Heart right ventricle (tissue), 16 donors: ENCODE measurements around the gene COL5A1. TPM values are rescaled to one million over a fixed set of nuclear protein-coding genes. Genes with fewer than 3 reads are reported as not detected.

ENCODE experiments used
- ATAC-seq, 8 donors: fragments of 200-7000 bp; cut with Tn5 transposase; one replicate each; pipeline ENCODE4 v1.9.1; 2020; ENCODE audit warnings: mild to moderate bottlenecking in 8 of 8, moderate library complexity in 8 of 8, moderate number of reproducible peaks in 1 of 8
- DNase-seq, 2 donors: peaks; one replicate each; pipeline ENCODE4 v3.0.0-alpha.2; 2020
- H3K27ac ChIP-seq, 10 donors: fragments of 200-600 bp; sonication (generic) in 2 of 10; one replicate each; pipeline versions ENCODE4 v1.5.0 to v1.8.0; 2020 to 2022; ENCODE audit warnings: mild to moderate bottlenecking in 3 of 10
- H3K27me3 ChIP-seq, 7 donors: fragments of 200-600 bp; one replicate each; pipeline ENCODE4 v1.8.0; 2021 to 2022; ENCODE audit warnings: mild to moderate bottlenecking in 2 of 7
- H3K36me3 ChIP-seq, 9 donors: fragments of 200-600 bp; sonication (generic) in 1 of 9; one replicate each; pipeline versions ENCODE4 v1.5.0 to v1.8.0; 2020 to 2022; ENCODE audit warnings: mild to moderate bottlenecking in 2 of 9
- H3K4me1 ChIP-seq, 9 donors: fragments of 200-600 bp; sonication (generic) in 1 of 9; one replicate each; pipeline versions ENCODE4 v1.5.0 to v1.8.0; 2020 to 2022; ENCODE audit warnings: mild to moderate bottlenecking in 4 of 9
- H3K4me3 ChIP-seq, 10 donors: fragments of 200-600 bp; sonication (generic) in 2 of 10; one replicate each; pipeline versions ENCODE4 v1.5.0 to v1.8.0; 2020 to 2022; ENCODE audit warnings: mild to moderate bottlenecking in 7 of 10, moderate library complexity in 2 of 10
- H3K9me3 ChIP-seq, 11 donors: fragments of 200-600 bp in 10 of 11; sonication (generic) in 2 of 11; one replicate each; pipeline versions ENCODE4 v1.5.0 to v1.8.0; 2013 to 2022; ENCODE audit warnings: mild to moderate bottlenecking in 2 of 11, control low read depth in 1 of 11, moderate library complexity in 1 of 11
- WGBS, 2 donors: extraction: QIAGEN DNeasy Blood & Tissue Kit; methylation state at CpG; one replicate each; pipeline ENCODE4 v1.1.7; 2013; ENCODE audit warnings: inconsistent platforms in 1 of 2; 5-methylcytosine and 5-hydroxymethylcytosine counted together
- intact Hi-C, 10 donors: fragments of 100-400 bp; cut with DNase I; formaldehyde crosslinking; loops; one replicate each; pipeline versions ENCODE4 v1.11.1 to v1.14.2; 2022
- polyA plus RNA-seq, 2 donors: library from polyadenylated mRNA; stranded (reverse); fragments of 200-250 nt; gene quantifications; one replicate each; pipeline ENCODE4 v1.2.3, GENCODE V29; 2013
- total RNA-seq, 10 donors: library from RNA; stranded (reverse); fragmentation: NEBNext Ultra II Directional in 3 of 10; extraction: Animal tissue kit (Norgen Biotek cat#: 25700) in 3 of 10; gene quantifications; one replicate each; pipeline versions ENCODE4 v1.2.1 to v1.2.4, GENCODE V29; 2021 to 2023
- TF ChIP-seq, protein P1 (sequence below), 9 donors: fragments of 200-600 bp; sonication (generic) in 2 of 9; IDR thresholded peaks; one replicate each; pipeline versions ENCODE4 v1.5.0 to v1.8.0; 2021 to 2022; ENCODE audit warnings: antibody characterized with exemption in 9 of 9, mild to moderate bottlenecking in 5 of 9, moderate library complexity in 1 of 9
- donor health status: Arrhythmogenic right ventricular cardiomyopathy.
- donor health status: ischemic (EF 13 %, LVEDD 7.1; RV severe dilation, severe dysfunction).
- donor health status: healthy with polysubstance abuse.
- donor health status: DM: no; HTN: yes; CAD: no.
- donor health status: DM: no; HTN: no; CAD: no.
- donor health status: ischemic (EF 25% LVEDD 6.9; RV normal size, moderate dysfunction).
- donor health status: ischemic (EF 25% LVEDD 5.7; RV mildly dilated, moderate dysfunction).
- donor health status: healthy.
- donor health status: DM: yes; HTN: yes; CAD: no.
- donor health status: Ischemic cardiomyopathy.
- donor health status: ischemic (EF 35%, LVEDD 5.7; RV mildly dilated, moderate dysfunction).
- donor health status: nonischemic (EF 11% LVEDD 7.7; RV severe dilation, severe dysfunction).
- donor health status: DM: yes; HTN: yes; CAD: no.
- donor health status: PGD.
- donor health status: ischemic (EF 29% LVEDD 5.4; RV normal size, mild dysfunction).
- donor health status: nonischemic (EF 23%, LVEDD 6.1; RV moderate dilation, normal function).

Gene COL5A1
- total and polyA plus RNA-seq, 12 donors, result 8.1 to 60.0 (median 13.3) TPM

DNA sequence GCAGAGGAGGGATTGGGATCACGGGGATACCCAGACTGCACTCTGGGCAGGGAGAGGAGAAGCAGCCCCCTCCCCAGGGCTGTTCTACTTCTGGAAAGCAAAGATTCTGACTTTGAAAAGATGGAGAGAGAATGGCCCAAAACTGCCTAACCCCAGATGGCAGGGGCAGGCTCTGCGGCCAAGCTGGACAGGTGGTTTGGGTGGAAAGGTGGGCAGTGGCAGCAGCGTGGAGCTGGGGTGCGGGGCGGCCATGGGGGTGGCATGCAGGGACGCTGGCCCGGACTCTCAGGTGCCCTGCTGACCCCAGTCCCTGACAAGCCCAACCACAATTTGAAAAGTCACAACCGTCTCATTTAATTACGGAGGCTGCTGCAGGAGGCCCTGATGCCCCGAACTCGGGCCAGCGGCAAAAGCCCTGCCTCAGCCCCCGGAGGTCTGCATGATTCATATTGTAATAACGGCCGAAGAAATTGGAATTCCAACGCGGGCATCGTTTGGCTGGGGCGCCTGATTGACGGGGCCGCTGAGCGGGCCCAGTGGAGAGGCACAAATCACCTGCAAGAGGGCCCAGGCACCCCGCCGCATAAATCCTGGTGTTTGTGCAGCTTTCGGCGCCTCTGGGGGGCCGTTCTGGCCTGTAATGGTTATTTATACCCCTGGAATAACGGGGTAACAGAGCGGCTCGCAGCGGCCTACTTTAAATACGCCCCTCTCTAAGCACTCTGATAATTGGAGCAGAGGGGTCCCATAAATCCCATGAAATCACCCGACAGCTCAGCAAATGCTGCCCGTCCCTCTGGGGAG, 197.2 kb downstream of the COL5A1 start:
- Histone ChIP-seq H3K36me3 (peaks cover 0 to 63% (median 0%) of the 10 kb centered on the region in 9 donors), H3K4me3 (no peak overlapping the region), H3K9me3 (no peaks in the 10 kb centered on the region), H3K4me1 (peaks cover 0 to 3% (median 0%) of the 10 kb centered on the region in 9 donors), H3K27ac (no peak overlapping the region), H3K27me3 (no peaks in the 10 kb centered on the region)
- DNase-seq (no peak), ATAC-seq (no peak)
- intact Hi-C loops, result no loop called here
- TF ChIP-seq, protein P1, sequence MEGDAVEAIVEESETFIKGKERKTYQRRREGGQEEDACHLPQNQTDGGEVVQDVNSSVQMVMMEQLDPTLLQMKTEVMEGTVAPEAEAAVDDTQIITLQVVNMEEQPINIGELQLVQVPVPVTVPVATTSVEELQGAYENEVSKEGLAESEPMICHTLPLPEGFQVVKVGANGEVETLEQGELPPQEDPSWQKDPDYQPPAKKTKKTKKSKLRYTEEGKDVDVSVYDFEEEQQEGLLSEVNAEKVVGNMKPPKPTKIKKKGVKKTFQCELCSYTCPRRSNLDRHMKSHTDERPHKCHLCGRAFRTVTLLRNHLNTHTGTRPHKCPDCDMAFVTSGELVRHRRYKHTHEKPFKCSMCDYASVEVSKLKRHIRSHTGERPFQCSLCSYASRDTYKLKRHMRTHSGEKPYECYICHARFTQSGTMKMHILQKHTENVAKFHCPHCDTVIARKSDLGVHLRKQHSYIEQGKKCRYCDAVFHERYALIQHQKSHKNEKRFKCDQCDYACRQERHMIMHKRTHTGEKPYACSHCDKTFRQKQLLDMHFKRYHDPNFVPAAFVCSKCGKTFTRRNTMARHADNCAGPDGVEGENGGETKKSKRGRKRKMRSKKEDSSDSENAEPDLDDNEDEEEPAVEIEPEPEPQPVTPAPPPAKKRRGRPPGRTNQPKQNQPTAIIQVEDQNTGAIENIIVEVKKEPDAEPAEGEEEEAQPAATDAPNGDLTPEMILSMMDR (IDR thresholded peaks at IDR 0.05), result no peak
- WGBS, 2 donors, result 86 to 90% methylated on average over 34 of the region's 34 CpGs

DNA sequence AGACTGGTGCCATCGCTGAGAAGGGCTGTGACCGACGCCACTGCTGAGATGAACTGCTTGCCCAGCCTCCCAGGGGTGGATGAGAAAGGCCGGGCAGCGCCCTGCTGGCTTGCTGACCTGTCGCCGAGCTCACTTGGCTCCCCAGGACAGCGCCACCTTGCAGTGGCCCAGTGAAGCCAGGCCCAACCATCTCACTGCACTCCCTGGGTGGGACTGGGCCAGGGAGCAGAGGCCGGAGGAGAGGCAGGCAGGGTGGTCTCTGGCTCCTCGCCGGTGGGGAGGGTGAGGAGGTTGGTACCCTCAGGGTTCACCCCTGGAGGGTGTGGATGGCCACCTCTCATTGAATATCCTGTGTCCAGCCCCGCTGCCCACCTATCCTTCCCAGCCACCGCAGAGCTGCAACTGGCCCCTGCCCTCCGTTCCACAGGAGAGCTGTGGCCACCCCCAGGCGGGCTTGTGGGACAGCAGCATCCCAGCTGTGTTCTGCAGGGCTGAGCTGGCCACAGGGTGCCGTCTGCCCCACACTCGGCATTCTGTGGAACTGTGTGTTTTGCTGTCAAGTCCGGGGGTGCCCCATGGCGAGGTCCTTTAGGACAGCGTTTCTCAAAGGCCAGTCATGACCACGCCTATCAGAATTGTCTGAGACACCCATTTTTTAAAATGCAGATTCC, 198.0 kb downstream of the COL5A1 start:
- 94 to 95% methylated on average over 21 of the region's 21 CpGs for WGBS, 2 donors
- Histone ChIP-seq H3K27me3 (no peaks in the 10 kb centered on the region), H3K4me3 (no peak overlapping the region), H3K4me1 (peaks cover 0 to 3% (median 0%) of the 10 kb centered on the region in 9 donors), H3K27ac (no peak overlapping the region), H3K9me3 (no peaks in the 10 kb centered on the region), H3K36me3 (peaks cover 0 to 69% (median 0%) of the 10 kb centered on the region in 9 donors)
- TF ChIP-seq, protein P1 (IDR thresholded peaks at IDR 0.05), result no peak
- intact Hi-C loops, result no loop called here
- DNase-seq (no peak), ATAC-seq (no peak)

GRCh38 chr9:134840511-134840910, 198.9 kb downstream of the COL5A1 start:
- WGBS, 2 donors, result 92 to 94% methylated on average over 12 of the region's 12 CpGs
- DNase-seq, result no peak
- TF ChIP-seq, protein P1 (IDR thresholded peaks at IDR 0.05), result no peak
- Histone ChIP-seq H3K27me3 (no peaks in the 10 kb centered on the region), H3K4me3 (no peak overlapping the region), H3K4me1 (peaks cover 0 to 3% (median 0%) of the 10 kb centered on the region in 9 donors), H3K9me3 (no peaks in the 10 kb centered on the region), H3K27ac (no peak overlapping the region), H3K36me3 (peaks cover 0 to 62% (median 0%) of the 10 kb centered on the region in 9 donors)
- intact Hi-C loops, result no loop called here
- ATAC-seq, result no peak

DNA sequence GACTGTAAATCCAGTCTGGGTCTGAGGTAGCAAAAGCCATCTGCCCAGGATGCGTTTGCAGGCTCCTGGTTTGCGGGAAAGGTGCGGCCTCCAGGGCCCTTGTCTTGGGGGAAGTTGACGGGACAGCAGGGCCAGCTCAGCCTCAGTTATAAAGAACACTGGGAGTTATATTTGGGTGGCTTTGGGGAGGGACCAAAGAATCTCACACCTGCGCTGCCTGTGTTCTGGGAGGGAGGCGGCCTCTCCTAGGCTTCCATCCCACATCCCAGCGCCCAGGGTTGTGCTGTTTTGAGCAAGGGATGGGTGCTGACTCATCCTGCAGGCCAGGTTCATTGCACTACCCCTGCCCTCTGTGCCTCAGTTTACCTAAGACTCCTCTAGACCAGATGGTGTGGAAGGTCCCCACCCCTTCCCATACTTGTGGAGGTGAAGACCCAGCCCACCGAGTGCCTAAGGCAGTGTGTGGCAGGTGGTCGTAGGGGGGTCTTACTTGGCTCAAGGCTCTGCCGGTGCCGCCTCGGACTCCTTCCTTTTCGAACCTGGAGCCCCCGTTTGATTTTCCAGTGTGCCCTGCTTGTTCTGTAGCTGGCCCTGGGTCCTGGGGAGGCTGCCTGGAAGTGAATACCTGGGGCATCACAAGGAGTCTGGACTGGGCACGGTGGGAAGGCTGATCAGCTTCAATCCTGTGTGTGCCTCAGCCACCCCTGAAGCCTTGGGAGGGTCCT, 199.7 kb downstream of the COL5A1 start:
- intact Hi-C loops, result no loop called here
- whole genome bisulfite sequencing, 2 donors, result 95 to 96% methylated on average over 15 of the region's 15 CpGs
- TF ChIP-seq, protein P1 (IDR thresholded peaks at IDR 0.05), result no peak
- ATAC-seq, result no peak
- no peaks in the 10 kb centered on the region for H3K27me3 ChIP-seq
- DNase-seq, result no peak
- no peak overlapping the region for H3K4me3 ChIP-seq
- peaks cover 0 to 61% (median 0%) of the 10 kb centered on the region in 9 donors for H3K36me3 ChIP-seq
- no peak overlapping the region for H3K27ac ChIP-seq
- H3K9me3 ChIP-seq, result no peaks in the 10 kb centered on the region
- peaks cover 0 to 3% (median 0%) of the 10 kb centered on the region in 9 donors for H3K4me1 ChIP-seq
